Epithelial cell of esophagus (primary cell): Measurements from ENCODE around the gene TDRD12.

Experiments used
- DNase-seq: peaks from one replicate; pipeline ENCODE4 v3.0.0; 2010; ENCODE audit warnings: low read depth
- H3K4me3 ChIP-seq: 2 replicates; pipeline ENCODE4 v1.5.1; 2011; ENCODE audit warnings: mild to moderate bottlenecking, low read length, control low read depth
- TF ChIP-seq, protein P1 (sequence below): IDR thresholded peaks from 2 replicates; pipeline ENCODE4 v1.5.1; 2011; ENCODE audit warnings: low read depth, mild to moderate bottlenecking, low read length, control low read depth, inconsistent platforms; ENCODE audit not compliant: insufficient read depth; ENCODE audit errors: missing control alignments

TDRD12 gene, protein sequence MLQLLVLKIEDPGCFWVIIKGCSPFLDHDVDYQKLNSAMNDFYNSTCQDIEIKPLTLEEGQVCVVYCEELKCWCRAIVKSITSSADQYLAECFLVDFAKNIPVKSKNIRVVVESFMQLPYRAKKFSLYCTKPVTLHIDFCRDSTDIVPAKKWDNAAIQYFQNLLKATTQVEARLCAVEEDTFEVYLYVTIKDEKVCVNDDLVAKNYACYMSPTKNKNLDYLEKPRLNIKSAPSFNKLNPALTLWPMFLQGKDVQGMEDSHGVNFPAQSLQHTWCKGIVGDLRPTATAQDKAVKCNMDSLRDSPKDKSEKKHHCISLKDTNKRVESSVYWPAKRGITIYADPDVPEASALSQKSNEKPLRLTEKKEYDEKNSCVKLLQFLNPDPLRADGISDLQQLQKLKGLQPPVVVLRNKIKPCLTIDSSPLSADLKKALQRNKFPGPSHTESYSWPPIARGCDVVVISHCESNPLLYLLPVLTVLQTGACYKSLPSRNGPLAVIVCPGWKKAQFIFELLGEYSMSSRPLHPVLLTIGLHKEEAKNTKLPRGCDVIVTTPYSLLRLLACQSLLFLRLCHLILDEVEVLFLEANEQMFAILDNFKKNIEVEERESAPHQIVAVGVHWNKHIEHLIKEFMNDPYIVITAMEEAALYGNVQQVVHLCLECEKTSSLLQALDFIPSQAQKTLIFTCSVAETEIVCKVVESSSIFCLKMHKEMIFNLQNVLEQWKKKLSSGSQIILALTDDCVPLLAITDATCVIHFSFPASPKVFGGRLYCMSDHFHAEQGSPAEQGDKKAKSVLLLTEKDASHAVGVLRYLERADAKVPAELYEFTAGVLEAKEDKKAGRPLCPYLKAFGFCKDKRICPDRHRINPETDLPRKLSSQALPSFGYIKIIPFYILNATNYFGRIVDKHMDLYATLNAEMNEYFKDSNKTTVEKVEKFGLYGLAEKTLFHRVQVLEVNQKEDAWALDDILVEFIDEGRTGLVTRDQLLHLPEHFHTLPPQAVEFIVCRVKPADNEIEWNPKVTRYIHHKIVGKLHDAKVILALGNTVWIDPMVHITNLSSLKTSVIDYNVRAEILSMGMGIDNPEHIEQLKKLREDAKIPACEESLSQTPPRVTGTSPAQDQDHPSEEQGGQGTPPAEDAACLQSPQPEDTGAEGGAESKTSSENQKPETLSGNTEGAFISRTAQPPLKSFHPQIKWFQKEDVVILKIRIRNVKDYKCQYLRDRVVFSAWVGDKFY (N-terminal part only)

GRCh38 chr19:32719611-32720059, at the start of gene TDRD12:
Gene TDRD12 (plus strand): TSS chr19:32719767. CDS start chr19:32720073, 306 bp downstream.
- no peak for DNase-seq
- TF ChIP-seq, protein P1, sequence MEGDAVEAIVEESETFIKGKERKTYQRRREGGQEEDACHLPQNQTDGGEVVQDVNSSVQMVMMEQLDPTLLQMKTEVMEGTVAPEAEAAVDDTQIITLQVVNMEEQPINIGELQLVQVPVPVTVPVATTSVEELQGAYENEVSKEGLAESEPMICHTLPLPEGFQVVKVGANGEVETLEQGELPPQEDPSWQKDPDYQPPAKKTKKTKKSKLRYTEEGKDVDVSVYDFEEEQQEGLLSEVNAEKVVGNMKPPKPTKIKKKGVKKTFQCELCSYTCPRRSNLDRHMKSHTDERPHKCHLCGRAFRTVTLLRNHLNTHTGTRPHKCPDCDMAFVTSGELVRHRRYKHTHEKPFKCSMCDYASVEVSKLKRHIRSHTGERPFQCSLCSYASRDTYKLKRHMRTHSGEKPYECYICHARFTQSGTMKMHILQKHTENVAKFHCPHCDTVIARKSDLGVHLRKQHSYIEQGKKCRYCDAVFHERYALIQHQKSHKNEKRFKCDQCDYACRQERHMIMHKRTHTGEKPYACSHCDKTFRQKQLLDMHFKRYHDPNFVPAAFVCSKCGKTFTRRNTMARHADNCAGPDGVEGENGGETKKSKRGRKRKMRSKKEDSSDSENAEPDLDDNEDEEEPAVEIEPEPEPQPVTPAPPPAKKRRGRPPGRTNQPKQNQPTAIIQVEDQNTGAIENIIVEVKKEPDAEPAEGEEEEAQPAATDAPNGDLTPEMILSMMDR: no peak

GRCh38 chr19:32671883-32672593, 47.5 kb upstream of the TDRD12 start:
- no peak overlapping the region for H3K4me3 ChIP-seq
- no peak for DNase-seq
- TF ChIP-seq, protein P1: no peak

More at GRCh38 chr19:32719611-32720059, at the start of gene TDRD12:
- no peak within 1 kb of the TSS for H3K4me3 ChIP-seq

DNA sequence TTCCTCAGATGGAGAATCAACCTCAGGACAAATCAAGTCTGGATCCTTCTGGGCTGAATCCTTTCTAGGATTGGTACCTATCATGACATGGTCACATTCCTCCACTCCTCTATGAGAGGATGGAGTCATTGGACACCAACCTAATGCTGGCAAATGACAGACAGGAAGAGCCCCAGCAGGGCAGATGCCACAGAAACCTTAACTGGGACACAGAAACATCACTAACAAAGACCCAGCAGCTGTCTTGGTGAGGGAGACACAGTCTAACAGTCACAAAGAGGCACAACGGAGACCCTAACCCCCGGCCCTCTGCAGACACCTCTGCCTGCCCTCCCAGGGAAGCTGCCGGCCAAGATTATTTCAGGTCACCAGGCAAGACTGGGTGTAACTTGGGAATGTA, 46.7 kb upstream of the TDRD12 start:
- TF ChIP-seq, protein P1: no peak
- DNase-seq: no peak
- H3K4me3 ChIP-seq: no peak overlapping the region

GRCh38 chr19:32673573-32673972, 46.0 kb upstream of the TDRD12 start:
- no peak for DNase-seq
- H3K4me3 ChIP-seq: peak overlapping the region; percentile 77
- TF ChIP-seq, protein P1: no peak

GRCh38 chr19:32674153-32674930, 45.2 kb upstream of the TDRD12 start:
- DNase-seq: no peak
- TF ChIP-seq, protein P1: no peak
- peak overlapping the region; percentile 77 for H3K4me3 ChIP-seq
